HepG2 (cell line): ENCODE results near the gene SLC1A2. TPM values are rescaled to one million over a fixed set of nuclear protein-coding genes. Genes with fewer than 3 reads are reported as not detected.

Experiments used
- CBFB ChIP-seq: sonication (generic); formaldehyde crosslinking; IDR thresholded peaks from 2 replicates; pipeline ENCODE4 v1.4.0; 2020; ENCODE audit warnings: missing genetic modification reagents
- MLXIP ChIP-seq: sonication (generic); formaldehyde crosslinking; IDR thresholded peaks from 2 replicates; pipeline ENCODE4 v1.9.0; 2021; ENCODE audit warnings: missing genetic modification reagents, borderline replicate concordance
- PRDM4 ChIP-seq: sonication (generic); formaldehyde crosslinking; IDR thresholded peaks from 2 replicates; pipeline ENCODE4 v1.9.0; 2021; ENCODE audit warnings: missing genetic modification reagents, borderline replicate concordance
- THRA ChIP-seq: sonication (generic); formaldehyde crosslinking; IDR thresholded peaks from 2 replicates; pipeline ENCODE4 v1.4.0; 2020; ENCODE audit warnings: missing genetic modification reagents, borderline replicate concordance
- ZNF629 ChIP-seq: sonication (generic); formaldehyde crosslinking; conservative IDR thresholded peaks from 2 replicates; pipeline ENCODE4 v1.5.0; 2020; ENCODE audit warnings: missing genetic modification reagents
- polyA plus RNA-seq, 8 experiments: library from polyadenylated mRNA; depleted of rRNA in 3 of 8; stranded (reverse) in 7 of 8; unstranded in 1 of 8; fragments of >200 nt; fragmentation: Illumina TruSeq in 4 of 8; extraction: Trizol in 4 of 8; gene quantifications; 2 replicates each; pipeline versions ENCODE4 v1.2.1 to v1.2.3, GENCODE V29; 2011 to 2016; ENCODE audit warnings: low read depth in 4 of 8, missing spikeins in 1 of 8, mixed read lengths in 1 of 8; ENCODE audit not compliant: insufficient read depth in 1 of 8
- total RNA-seq, 5 experiments: library from RNA; depleted of rRNA; stranded (reverse); fragments of >200 nt; fragmentation: Illumina TruSeq; extraction: Trizol; gene quantifications; 2 replicates each; pipeline ENCODE4 v1.2.3, GENCODE V29; 2016; ENCODE audit warnings: low read depth in 1 of 5
- TF ChIP-seq, protein P1 (sequence below): sonication (generic); formaldehyde crosslinking; IDR thresholded peaks from 2 replicates; pipeline ENCODE4 v1.4.0; 2020; ENCODE audit warnings: missing genetic modification reagents

Gene SLC1A2
- total and polyA plus RNA-seq, 2 of the 13 experiments (the other 11 are each of a cell fraction or from before 2014, with no cell fraction given) = 23.2 to 43.2 TPM

DNA sequence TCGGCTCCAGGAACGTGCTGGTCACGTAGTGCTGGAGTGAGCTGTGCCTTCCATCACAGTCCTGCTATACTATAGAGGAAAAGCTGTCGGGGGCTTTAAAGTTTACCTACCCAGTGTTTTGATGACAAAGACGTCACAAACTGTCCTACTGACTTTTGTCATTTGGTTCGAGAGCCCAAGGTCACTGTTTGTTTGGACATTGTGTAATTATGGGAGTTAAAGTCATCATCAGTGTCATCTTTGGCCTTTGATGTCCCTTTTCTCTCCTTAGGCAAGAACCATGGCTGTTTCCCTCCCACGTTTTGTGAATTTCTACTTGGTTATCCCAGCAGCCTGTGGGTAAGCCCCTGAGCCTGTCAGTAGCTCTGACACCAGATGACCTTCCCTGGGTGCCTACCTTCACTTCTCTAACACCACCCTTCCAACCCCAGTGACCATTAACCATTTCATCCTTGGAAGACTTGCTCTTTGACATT, 59.3 kb downstream of the SLC1A2 start (continued):
- TF ChIP-seq, protein P1, sequence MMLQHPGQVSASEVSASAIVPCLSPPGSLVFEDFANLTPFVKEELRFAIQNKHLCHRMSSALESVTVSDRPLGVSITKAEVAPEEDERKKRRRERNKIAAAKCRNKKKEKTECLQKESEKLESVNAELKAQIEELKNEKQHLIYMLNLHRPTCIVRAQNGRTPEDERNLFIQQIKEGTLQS (CRISPR knock-in tag) = peak; percentile 70
- TF ChIP-seq THRA = peak; percentile 95
- TF ChIP-seq ZNF629 (CRISPR knock-in tag) = peak; percentile 45
- TF ChIP-seq MLXIP (CRISPR knock-in tag) = no peak
- no peak for TF ChIP-seq PRDM4
- TF ChIP-seq CBFB (CRISPR knock-in tag) = 0 out of 2 replicates have a peak, but pooled peaks have one; percentile 53
